COR-L47 (cell line): ENCODE measurements around the gene GSTO2.
A peak's percentile ranks its signal among the peaks of the same experiment; 100 is the strongest.

Experiments used
- DNase-seq: peaks from one replicate; lab custom pipeline; 2025; lab: John Stamatoyannopoulos, UW

Gene GSTO2

GRCh38 chr10:104281694-104282093, 12.7 kb downstream of the GSTO2 start:
- no peak for DNase-seq

- no peak for DNase-seq
These were observed 15.9 kb downstream of the GSTO2 start for GRCh38 chr10:104284846-104285245.

GRCh38 chr10:104286939-104287338, 18.0 kb downstream of the GSTO2 start:
- DNase-seq, result no peak

GRCh38 chr10:104288355-104288754, 19.4 kb downstream of the GSTO2 start:
- no peak for DNase-seq

GRCh38 chr10:104291439-104291951, 22.5 kb downstream of the GSTO2 start:
- peak; percentile 67 for DNase-seq

GRCh38 chr10:104293011-104293410, 24.0 kb downstream of the GSTO2 start:
- no peak for DNase-seq

- DNase-seq, result no peak
These were observed 24.9 kb downstream of the GSTO2 start for GRCh38 chr10:104293781-104294321.

GRCh38 chr10:104296687-104297436, 27.9 kb downstream of the GSTO2 start:
- DNase-seq, result no peak

GRCh38 chr10:104297697-104298660, 29.0 kb downstream of the GSTO2 start:
- no peak for DNase-seq

GRCh38 chr10:104299031-104299904, 30.3 kb downstream of the GSTO2 start:
- DNase-seq, result no peak

- no peak for DNase-seq
These were observed 31.2 kb downstream of the GSTO2 start for GRCh38 chr10:104300002-104300735.

- peak; percentile 79 for DNase-seq
These were observed 31.8 kb downstream of the GSTO2 start for GRCh38 chr10:104300736-104301292.

GRCh38 chr10:104301907-104302690, 33.1 kb downstream of the GSTO2 start:
- DNase-seq, result no peak

GRCh38 chr10:104303594-104304355, 34.8 kb downstream of the GSTO2 start:
- no peak for DNase-seq

- DNase-seq, result no peak
These were observed 35.4 kb downstream of the GSTO2 start for GRCh38 chr10:104304356-104304745.

GRCh38 chr10:104304927-104305326, 35.9 kb downstream of the GSTO2 start:
- no peak for DNase-seq

GRCh38 chr10:104306897-104307296, 37.9 kb downstream of the GSTO2 start:
- no peak for DNase-seq

GRCh38 chr10:104307576-104308438, 38.8 kb downstream of the GSTO2 start:
- no peak for DNase-seq
